DOHH2 (cell line): ENCODE results near the gene ARHGAP23.
"Not testable (repeated sequence)": the region's sequence is repeated elsewhere in the genome, so short reads cannot be mapped to it uniquely, and the experiment has no call there.

Experiments used
- H3F3A ChIP-seq: fragments of 200-600 bp; sonication (generic), shearing (Covaris generic); 2 replicates; pipeline ENCODE4 v1.6.0; 2016; ENCODE audit warnings: antibody characterized with exemption, mild to moderate bottlenecking; ENCODE audit not compliant: control insufficient read depth, insufficient read depth
- H3K27ac ChIP-seq: fragments of 200-600 bp; sonication (generic); 2 replicates; pipeline ENCODE4 v1.5.1; 2014; ENCODE audit warnings: low read depth, mild to moderate bottlenecking, low read length, moderate library complexity
- H3K27me3 ChIP-seq: fragments of 200-600 bp; sonication (generic); 2 replicates; pipeline ENCODE4 v1.6.1; 2014; ENCODE audit warnings: mild to moderate bottlenecking, low read length, mixed read lengths; ENCODE audit not compliant: control insufficient read depth
- H3K36me3 ChIP-seq: fragments of 200-600 bp; sonication (generic); 2 replicates; pipeline ENCODE4 v1.6.1; 2014; ENCODE audit warnings: mild to moderate bottlenecking, low read length, moderate library complexity, mixed read lengths; ENCODE audit not compliant: control insufficient read depth
- H3K4me1 ChIP-seq: fragments of 200-600 bp; sonication (generic); 2 replicates; pipeline ENCODE4 v1.6.1; 2014; ENCODE audit warnings: mild to moderate bottlenecking, low read length, mixed read lengths; ENCODE audit not compliant: control insufficient read depth
- H3K4me2 ChIP-seq: fragments of 200-600 bp; sonication (generic); 2 replicates; pipeline ENCODE4 v1.6.0; 2014; ENCODE audit warnings: mild to moderate bottlenecking, low read length, moderate library complexity
- H3K4me3 ChIP-seq: fragments of 200-600 bp; sonication (generic); 2 replicates; pipeline ENCODE4 v1.5.1; 2014; ENCODE audit warnings: mild to moderate bottlenecking, low read length, mixed read lengths
- H3K79me2 ChIP-seq: fragments of 200-600 bp; sonication (generic); 2 replicates; pipeline ENCODE4 v1.6.1; 2014; ENCODE audit warnings: mild to moderate bottlenecking, low read length, mixed read lengths; ENCODE audit not compliant: control insufficient read depth
- H3K9me2 ChIP-seq: fragments of 200-600 bp; sonication (generic); replicated peaks from 2 replicates; pipeline ENCODE4 v1.6.1; 2014; ENCODE audit warnings: mild to moderate bottlenecking, low read length, mixed read lengths; ENCODE audit not compliant: control insufficient read depth
- H3K9me3 ChIP-seq: fragments of 200-600 bp; sonication (generic); 2 replicates; pipeline ENCODE4 v1.6.1; 2014; ENCODE audit warnings: antibody characterized with exemption, low read length, mixed read lengths; ENCODE audit not compliant: control insufficient read depth, insufficient read depth
- H4K20me1 ChIP-seq: fragments of 200-600 bp; sonication (generic); 2 replicates; pipeline ENCODE4 v1.6.0; 2014; ENCODE audit warnings: low read depth, mild to moderate bottlenecking, antibody characterized with exemption, low read length, moderate library complexity; ENCODE audit not compliant: control insufficient read depth, insufficient read depth
- CTCF ChIP-seq: fragments of 200-600 bp; sonication (generic); IDR thresholded peaks from one replicate; pipeline ENCODE4 v1.5.1; 2014; ENCODE audit warnings: antibody characterized with exemption, mild to moderate bottlenecking, low read depth, low read length; ENCODE audit not compliant: poor library complexity, severe bottlenecking
- EZH2phosphoT487 ChIP-seq: fragments of 200-600 bp; sonication (generic); IDR thresholded peaks from 2 replicates; pipeline ENCODE4 v1.6.1; 2017; ENCODE audit warnings: borderline replicate concordance, mild to moderate bottlenecking, antibody characterized with exemption, low read length, moderate library complexity, mixed read lengths

ARHGAP23 gene

GRCh38 chr17:38469875-38470274 is 41.6 kb downstream of the ARHGAP23 start:
- no peaks in the 10 kb centered on the region for H3K36me3 ChIP-seq

GRCh38 chr17:38471253-38471652 is 43.0 kb downstream of the ARHGAP23 start:
- H3K9me3 ChIP-seq, H3K9me2 ChIP-seq, H3K4me1 ChIP-seq, H3K79me2 ChIP-seq, H3K4me2 ChIP-seq, H3K27ac ChIP-seq, H3K36me3 ChIP-seq, H4K20me1 ChIP-seq, H3F3A ChIP-seq, H3K27me3 ChIP-seq, H3K4me3 ChIP-seq: not testable (repeated sequence)

More at GRCh38 chr17:38469875-38470274, 41.6 kb downstream of the ARHGAP23 start:
- Histone ChIP-seq H4K20me1 (no peaks in the 10 kb centered on the region), H3K4me1 (no peaks in the 10 kb centered on the region), H3K4me3 (no peak overlapping the region), H3K79me2 (no peaks in the 10 kb centered on the region), H3K9me2 (no peaks in the 10 kb centered on the region), H3K27ac (no peak overlapping the region), H3F3A (no peaks in the 10 kb centered on the region), H3K27me3 (peaks cover 3% of the 10 kb centered on the region; the same call in 1 of the 2 replicates), H3K9me3 (no peaks in the 10 kb centered on the region), H3K4me2 (no peak overlapping the region)
- TF ChIP-seq EZH2phosphoT487 (no peak), CTCF (no peak)

- H4K20me1 ChIP-seq, H3K4me3 ChIP-seq, H3K9me2 ChIP-seq, H3K4me2 ChIP-seq, H3K27ac ChIP-seq, H3K27me3 ChIP-seq, H3K79me2 ChIP-seq, H3K36me3 ChIP-seq, H3F3A ChIP-seq, H3K4me1 ChIP-seq, H3K9me3 ChIP-seq: not testable (repeated sequence)
- peak; percentile 39 for TF ChIP-seq CTCF
Measured at GRCh38 chr17:38474666-38475065, 46.4 kb downstream of the ARHGAP23 start.

GRCh38 chr17:38476549-38476948 is 48.3 kb downstream of the ARHGAP23 start:
- Histone ChIP-seq H3K9me3 (no peaks in the 10 kb centered on the region), H3F3A (no peaks in the 10 kb centered on the region), H3K27me3 (no peaks in the 10 kb centered on the region), H3K4me3 (no peak overlapping the region), H4K20me1 (no peaks in the 10 kb centered on the region), H3K27ac (no peak overlapping the region), H3K36me3 (no peaks in the 10 kb centered on the region), H3K9me2 (no peaks in the 10 kb centered on the region), H3K4me1 (no peaks in the 10 kb centered on the region), H3K4me2 (no peak overlapping the region), H3K79me2 (no peaks in the 10 kb centered on the region)
- no peak for TF ChIP-seq EZH2phosphoT487
- TF ChIP-seq CTCF, result no peak

- not testable (repeated sequence) for H3K4me3 ChIP-seq, H3K4me2 ChIP-seq, H3K27me3 ChIP-seq, H3K36me3 ChIP-seq, H3F3A ChIP-seq, H3K4me1 ChIP-seq, H4K20me1 ChIP-seq, H3K27ac ChIP-seq, H3K9me2 ChIP-seq, H3K9me3 ChIP-seq, H3K79me2 ChIP-seq
Measured at GRCh38 chr17:38477417-38477816, 49.2 kb downstream of the ARHGAP23 start.

GRCh38 chr17:38477951-38478350 is 49.7 kb downstream of the ARHGAP23 start:
- not testable (repeated sequence) for H3F3A ChIP-seq, H3K9me3 ChIP-seq, H3K79me2 ChIP-seq, H3K4me2 ChIP-seq, H3K9me2 ChIP-seq, H3K27me3 ChIP-seq, H3K27ac ChIP-seq, H3K36me3 ChIP-seq, H4K20me1 ChIP-seq, H3K4me3 ChIP-seq, H3K4me1 ChIP-seq
